ENCODE data around the gene GLDC.

- TF ChIP-seq POLR2AphosphoS5 (IDR thresholded peaks at IDR 0.05; ENCODE audit: low read depth, low read length): no peak
- no peak for TF ChIP-seq TCF7L2 (IDR thresholded peaks at IDR 0.05; ENCODE audit: low read depth, low read length)
- no peak for TF ChIP-seq CTCF (IDR thresholded peaks at IDR 0.05)
- TF ChIP-seq REST (IDR thresholded peaks at IDR 0.05; ENCODE audit: insufficient read depth in 1 of 2, low read depth in 2 of 2, low read length in 1 of 2): no peak
- TF ChIP-seq SIN3A (IDR thresholded peaks at IDR 0.05; ENCODE audit: borderline replicate concordance, insufficient read depth, low read depth, low read length): no peak
Observed at GRCh38 chr9:6535594-6535993, 109.9 kb downstream of the GLDC start.

All from Panc1 (cell line).